GM20000 (cell line): ENCODE results near the gene GALNT1.

Experiments used
- DNase-seq: peaks from one replicate; pipeline ENCODE4 v3.0.0; 2012; ENCODE audit warnings: low spot score
- TF ChIP-seq, protein P1 (sequence below): IDR thresholded peaks from 2 replicates; pipeline ENCODE4 v1.5.1; 2012; ENCODE audit warnings: mild to moderate bottlenecking, control low read depth; ENCODE audit errors: extremely low read depth, missing control alignments

Gene GALNT1

GRCh38 chr18:35689728-35690127, 108.2 kb downstream of the GALNT1 start:
- TF ChIP-seq, protein P1, sequence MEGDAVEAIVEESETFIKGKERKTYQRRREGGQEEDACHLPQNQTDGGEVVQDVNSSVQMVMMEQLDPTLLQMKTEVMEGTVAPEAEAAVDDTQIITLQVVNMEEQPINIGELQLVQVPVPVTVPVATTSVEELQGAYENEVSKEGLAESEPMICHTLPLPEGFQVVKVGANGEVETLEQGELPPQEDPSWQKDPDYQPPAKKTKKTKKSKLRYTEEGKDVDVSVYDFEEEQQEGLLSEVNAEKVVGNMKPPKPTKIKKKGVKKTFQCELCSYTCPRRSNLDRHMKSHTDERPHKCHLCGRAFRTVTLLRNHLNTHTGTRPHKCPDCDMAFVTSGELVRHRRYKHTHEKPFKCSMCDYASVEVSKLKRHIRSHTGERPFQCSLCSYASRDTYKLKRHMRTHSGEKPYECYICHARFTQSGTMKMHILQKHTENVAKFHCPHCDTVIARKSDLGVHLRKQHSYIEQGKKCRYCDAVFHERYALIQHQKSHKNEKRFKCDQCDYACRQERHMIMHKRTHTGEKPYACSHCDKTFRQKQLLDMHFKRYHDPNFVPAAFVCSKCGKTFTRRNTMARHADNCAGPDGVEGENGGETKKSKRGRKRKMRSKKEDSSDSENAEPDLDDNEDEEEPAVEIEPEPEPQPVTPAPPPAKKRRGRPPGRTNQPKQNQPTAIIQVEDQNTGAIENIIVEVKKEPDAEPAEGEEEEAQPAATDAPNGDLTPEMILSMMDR, result no peak
- no peak for DNase-seq

DNA sequence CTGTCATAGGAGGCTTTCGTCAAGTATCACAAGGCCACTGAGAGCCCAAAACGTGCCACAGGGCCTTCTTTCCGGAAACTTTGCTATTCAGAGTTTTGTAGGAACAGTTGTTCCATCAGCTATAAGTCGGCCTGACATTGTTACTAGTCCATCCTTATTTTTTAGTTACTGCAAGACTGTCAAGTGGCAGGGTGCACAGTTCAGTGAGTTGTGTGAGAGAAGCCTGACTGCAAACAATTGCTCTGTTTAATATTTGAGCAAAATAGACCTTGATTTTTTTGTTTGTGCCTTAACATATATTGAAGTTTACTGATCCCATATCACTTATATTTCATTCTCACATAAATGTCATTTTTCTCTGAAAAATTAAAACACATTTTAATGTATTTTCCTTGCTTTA, 110.1 kb downstream of the GALNT1 start:
- TF ChIP-seq, protein P1, result no peak
- DNase-seq, result no peak

DNA sequence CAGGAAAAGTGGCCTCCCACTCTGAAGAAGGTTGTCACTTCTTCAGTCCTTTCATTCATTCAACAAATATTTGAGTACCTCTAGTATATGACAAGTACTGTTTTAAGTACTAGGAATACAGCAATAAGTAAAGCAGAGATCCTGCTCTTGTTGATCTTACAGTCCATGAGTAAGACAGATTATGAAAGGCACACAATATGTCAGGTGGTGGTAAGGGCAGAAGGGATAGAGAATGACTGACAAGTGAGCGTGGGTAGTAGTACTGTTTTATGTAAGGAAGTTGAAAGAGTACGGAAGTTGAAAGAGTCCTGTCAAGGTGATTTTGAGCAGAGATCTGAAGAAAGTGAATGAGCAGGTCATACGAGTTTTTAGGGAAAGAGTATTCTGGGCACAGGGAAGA, 111.3 kb downstream of the GALNT1 start:
- DNase-seq, result no peak
- TF ChIP-seq, protein P1, result no peak

GRCh38 chr18:35693829-35694228, 112.3 kb downstream of the GALNT1 start:
- TF ChIP-seq, protein P1, result no peak
- DNase-seq, result no peak

GRCh38 chr18:35694808-35695207, 113.3 kb downstream of the GALNT1 start:
- DNase-seq, result no peak
- TF ChIP-seq, protein P1, result no peak

- DNase-seq, result no peak
- TF ChIP-seq, protein P1, result no peak
Measured at GRCh38 chr18:35695384-35695783, 113.8 kb downstream of the GALNT1 start.

DNA sequence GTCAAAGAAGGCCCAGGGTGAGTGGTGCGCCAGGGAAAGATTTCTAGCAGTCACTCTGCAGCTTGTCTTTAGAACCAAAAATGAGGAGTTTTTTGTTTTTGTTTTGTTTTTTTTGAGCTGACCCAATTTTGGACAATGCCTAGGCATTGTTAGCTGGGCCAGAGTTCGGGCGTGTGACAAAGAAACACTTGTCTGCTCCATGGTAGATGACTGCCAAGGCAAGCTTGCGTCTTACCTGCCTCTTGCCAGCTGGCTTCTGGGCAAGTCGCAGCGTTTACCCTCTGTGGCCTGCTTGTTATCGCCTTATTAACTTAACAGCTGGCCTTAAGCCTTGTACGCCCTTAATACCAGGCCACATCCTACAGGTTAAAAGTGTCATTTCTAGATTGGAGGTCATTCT, 114.3 kb downstream of the GALNT1 start:
- TF ChIP-seq, protein P1, result no peak
- no peak for DNase-seq

- TF ChIP-seq, protein P1, result no peak
- DNase-seq, result no peak
Measured at GRCh38 chr18:35696307-35696706, 114.8 kb downstream of the GALNT1 start.
